ENCODE data around the gene MAD1L1. TPM values are rescaled to one million over a fixed set of nuclear protein-coding genes. Genes with fewer than 3 reads are reported as not detected.

The MAD1L1 gene
- total and polyA plus RNA-seq, 5 donors from 2014 or later, result 225 to 380 (median 300) TPM

GRCh38 chr7:2220954-2221353, 11.8 kb downstream of the MAD1L1 start:
- no peak for DNase-seq
- Mint-ChIP-seq H3K4me3 (no peak overlapping the region), H3K9me3 (peaks cover 0 to 1% (median 0%) of the 10 kb centered on the region in 7 donors), H3K27me3 (no peaks in the 10 kb centered on the region), H3K4me1 (peaks cover 0 to 7% (median 2%) of the 10 kb centered on the region in 4 donors), H3K27ac (no peak overlapping the region), H3K36me3 (peaks cover 20% of the 10 kb centered on the region)
- Histone ChIP-seq H3K36me3 (ENCODE audit: control insufficient read depth, insufficient read depth, low read length) (peaks cover 48% of the 10 kb centered on the region), H3K9me3 (ENCODE audit: control insufficient read depth in 2 of 2, low read length in 2 of 2) (no peaks in the 10 kb centered on the region), H3K27me3 (ENCODE audit: control insufficient read depth, insufficient read depth, low read length) (no peaks in the 10 kb centered on the region), H3K27ac (ENCODE audit: insufficient read depth, low read length, poor library complexity, severe bottlenecking) (no peak overlapping the region), H3K4me3 (ENCODE audit: low read depth, low read length) (no peak overlapping the region), H3K4me1 (ENCODE audit: control insufficient read depth, insufficient read depth, low read length, poor library complexity, severe bottlenecking) (no peaks in the 10 kb centered on the region)
- ATAC-seq (ENCODE audit: low read depth in 2 of 2), result no peak

- peaks cover 0 to 1% (median 0%) of the 10 kb centered on the region in 7 donors for H3K9me3 Mint-ChIP-seq
- DNase-seq, result no peak
- ATAC-seq (ENCODE audit: low read depth in 2 of 2), result no peak
- H3K27ac Mint-ChIP-seq, result no peak overlapping the region
- Histone ChIP-seq H3K27ac (ENCODE audit: insufficient read depth, low read length, poor library complexity, severe bottlenecking) (no peak overlapping the region), H3K36me3 (ENCODE audit: control insufficient read depth, insufficient read depth, low read length) (peaks cover 48% of the 10 kb centered on the region), H3K4me1 (ENCODE audit: control insufficient read depth, insufficient read depth, low read length, poor library complexity, severe bottlenecking) (no peaks in the 10 kb centered on the region), H3K9me3 (ENCODE audit: control insufficient read depth in 2 of 2, low read length in 2 of 2) (no peaks in the 10 kb centered on the region), H3K27me3 (ENCODE audit: control insufficient read depth, insufficient read depth, low read length) (no peaks in the 10 kb centered on the region), H3K4me3 (ENCODE audit: low read depth, low read length) (no peak overlapping the region)
- no peak overlapping the region for H3K4me3 Mint-ChIP-seq
- H3K4me1 Mint-ChIP-seq, result peaks cover 0 to 5% (median 1%) of the 10 kb centered on the region in 4 donors
- peaks cover 22% of the 10 kb centered on the region for H3K36me3 Mint-ChIP-seq
- no peaks in the 10 kb centered on the region for H3K27me3 Mint-ChIP-seq
Measured at GRCh38 chr7:2220506-2220905, 12.2 kb downstream of the MAD1L1 start.

GRCh38 chr7:2220030-2220429, 12.7 kb downstream of the MAD1L1 start:
- H3K27me3 Mint-ChIP-seq, result no peaks in the 10 kb centered on the region
- no peak overlapping the region for H3K27ac Mint-ChIP-seq
- H3K27ac ChIP-seq (ENCODE audit: insufficient read depth, low read length, poor library complexity, severe bottlenecking), result no peak overlapping the region
- DNase-seq, result no peak
- no peak overlapping the region for H3K4me3 Mint-ChIP-seq
- ATAC-seq (ENCODE audit: low read depth in 2 of 2), result no peak
- H3K4me1 ChIP-seq (ENCODE audit: control insufficient read depth, insufficient read depth, low read length, poor library complexity, severe bottlenecking), result no peaks in the 10 kb centered on the region
- H3K9me3 Mint-ChIP-seq, result peaks cover 0 to 1% (median 0%) of the 10 kb centered on the region in 7 donors
- peaks cover 23% of the 10 kb centered on the region for H3K36me3 Mint-ChIP-seq
- peaks cover 46% of the 10 kb centered on the region for H3K36me3 ChIP-seq (ENCODE audit: control insufficient read depth, insufficient read depth, low read length)
- no peaks in the 10 kb centered on the region for H3K9me3 ChIP-seq (ENCODE audit: control insufficient read depth in 2 of 2, low read length in 2 of 2)
- H3K27me3 ChIP-seq (ENCODE audit: control insufficient read depth, insufficient read depth, low read length), result no peaks in the 10 kb centered on the region
- no peak overlapping the region for H3K4me3 ChIP-seq (ENCODE audit: low read depth, low read length)
- H3K4me1 Mint-ChIP-seq, result peaks cover 0 to 5% (median 2%) of the 10 kb centered on the region in 4 donors

GRCh38 chr7:2219606-2220005, 13.1 kb downstream of the MAD1L1 start:
- no peak for ATAC-seq (ENCODE audit: low read depth in 2 of 2)
- no peaks in the 10 kb centered on the region for H3K9me3 ChIP-seq (ENCODE audit: control insufficient read depth in 2 of 2, low read length in 2 of 2)
- Mint-ChIP-seq H3K27me3 (no peaks in the 10 kb centered on the region), H3K27ac (no peak overlapping the region), H3K36me3 (peaks cover 23% of the 10 kb centered on the region), H3K4me1 (peaks cover 0 to 8% (median 3%) of the 10 kb centered on the region in 4 donors), H3K9me3 (peaks cover 0 to 1% (median 0%) of the 10 kb centered on the region in 7 donors), H3K4me3 (no peak overlapping the region)
- no peak overlapping the region for H3K4me3 ChIP-seq (ENCODE audit: low read depth, low read length)
- H3K27me3 ChIP-seq (ENCODE audit: control insufficient read depth, insufficient read depth, low read length), result no peaks in the 10 kb centered on the region
- DNase-seq, result no peak
- H3K4me1 ChIP-seq (ENCODE audit: control insufficient read depth, insufficient read depth, low read length, poor library complexity, severe bottlenecking), result peaks cover 3% of the 10 kb centered on the region
- H3K27ac ChIP-seq (ENCODE audit: insufficient read depth, low read length, poor library complexity, severe bottlenecking), result no peak overlapping the region
- H3K36me3 ChIP-seq (ENCODE audit: control insufficient read depth, insufficient read depth, low read length), result peaks cover 42% of the 10 kb centered on the region

GRCh38 chr7:2219136-2219535, 13.6 kb downstream of the MAD1L1 start:
- no peak for DNase-seq
- H3K9me3 Mint-ChIP-seq, result peaks cover 0 to 1% (median 0%) of the 10 kb centered on the region in 7 donors
- Histone ChIP-seq H3K9me3 (ENCODE audit: control insufficient read depth in 2 of 2, low read length in 2 of 2) (no peaks in the 10 kb centered on the region), H3K4me1 (ENCODE audit: control insufficient read depth, insufficient read depth, low read length, poor library complexity, severe bottlenecking) (peaks cover 7% of the 10 kb centered on the region), H3K36me3 (ENCODE audit: control insufficient read depth, insufficient read depth, low read length) (peaks cover 38% of the 10 kb centered on the region), H3K4me3 (ENCODE audit: low read depth, low read length) (no peak overlapping the region), H3K27me3 (ENCODE audit: control insufficient read depth, insufficient read depth, low read length) (no peaks in the 10 kb centered on the region), H3K27ac (ENCODE audit: insufficient read depth, low read length, poor library complexity, severe bottlenecking) (no peak overlapping the region)
- H3K36me3 Mint-ChIP-seq, result peaks cover 20% of the 10 kb centered on the region
- ATAC-seq (ENCODE audit: low read depth in 2 of 2), result no peak
- no peak overlapping the region for H3K4me3 Mint-ChIP-seq
- peaks cover 0 to 10% (median 2%) of the 10 kb centered on the region in 4 donors for H3K4me1 Mint-ChIP-seq
- no peak overlapping the region for H3K27ac Mint-ChIP-seq
- H3K27me3 Mint-ChIP-seq, result no peaks in the 10 kb centered on the region

GRCh38 chr7:2218444-2218785, 14.3 kb downstream of the MAD1L1 start:
- Mint-ChIP-seq H3K9me3 (peaks cover 0 to 1% (median 0%) of the 10 kb centered on the region in 7 donors), H3K27ac (no peak overlapping the region), H3K36me3 (peaks cover 23% of the 10 kb centered on the region), H3K27me3 (no peaks in the 10 kb centered on the region), H3K4me1 (peaks cover 0 to 11% (median 5%) of the 10 kb centered on the region in 4 donors), H3K4me3 (no peak overlapping the region)
- peaks cover 7% of the 10 kb centered on the region for H3K4me1 ChIP-seq (ENCODE audit: control insufficient read depth, insufficient read depth, low read length, poor library complexity, severe bottlenecking)
- no peaks in the 10 kb centered on the region for H3K9me3 ChIP-seq (ENCODE audit: control insufficient read depth in 2 of 2, low read length in 2 of 2)
- ATAC-seq (ENCODE audit: low read depth in 2 of 2), result no peak
- peaks cover 40% of the 10 kb centered on the region for H3K36me3 ChIP-seq (ENCODE audit: control insufficient read depth, insufficient read depth, low read length)
- no peak overlapping the region for H3K4me3 ChIP-seq (ENCODE audit: low read depth, low read length)
- DNase-seq, result no peak
- H3K27me3 ChIP-seq (ENCODE audit: control insufficient read depth, insufficient read depth, low read length), result no peaks in the 10 kb centered on the region
- no peak overlapping the region for H3K27ac ChIP-seq (ENCODE audit: insufficient read depth, low read length, poor library complexity, severe bottlenecking)

- Histone ChIP-seq H3K36me3 (ENCODE audit: control insufficient read depth, insufficient read depth, low read length) (peaks cover 45% of the 10 kb centered on the region), H3K27ac (ENCODE audit: insufficient read depth, low read length, poor library complexity, severe bottlenecking) (no peak overlapping the region), H3K4me3 (ENCODE audit: low read depth, low read length) (no peak overlapping the region), H3K4me1 (ENCODE audit: control insufficient read depth, insufficient read depth, low read length, poor library complexity, severe bottlenecking) (peaks cover 7% of the 10 kb centered on the region), H3K27me3 (ENCODE audit: control insufficient read depth, insufficient read depth, low read length) (no peaks in the 10 kb centered on the region), H3K9me3 (ENCODE audit: control insufficient read depth in 2 of 2, low read length in 2 of 2) (no peaks in the 10 kb centered on the region)
- peaks cover 0 to 11% (median 5%) of the 10 kb centered on the region in 4 donors for H3K4me1 Mint-ChIP-seq
- H3K27ac Mint-ChIP-seq, result no peak overlapping the region
- DNase-seq (no peak), ATAC-seq (ENCODE audit: low read depth in 2 of 2) (no peak)
- H3K27me3 Mint-ChIP-seq, result no peaks in the 10 kb centered on the region
- peaks cover 0 to 1% (median 0%) of the 10 kb centered on the region in 7 donors for H3K9me3 Mint-ChIP-seq
- no peak overlapping the region for H3K4me3 Mint-ChIP-seq
- peaks cover 25% of the 10 kb centered on the region for H3K36me3 Mint-ChIP-seq
Measured at GRCh38 chr7:2217716-2218443, 14.9 kb downstream of the MAD1L1 start.

- Histone ChIP-seq H3K27ac (ENCODE audit: insufficient read depth, low read length, poor library complexity, severe bottlenecking) (no peak overlapping the region), H3K4me1 (ENCODE audit: control insufficient read depth, insufficient read depth, low read length, poor library complexity, severe bottlenecking) (peaks cover 7% of the 10 kb centered on the region), H3K27me3 (ENCODE audit: control insufficient read depth, insufficient read depth, low read length) (no peaks in the 10 kb centered on the region), H3K9me3 (ENCODE audit: control insufficient read depth in 2 of 2, low read length in 2 of 2) (no peaks in the 10 kb centered on the region), H3K36me3 (ENCODE audit: control insufficient read depth, insufficient read depth, low read length) (peaks cover 49% of the 10 kb centered on the region), H3K4me3 (ENCODE audit: low read depth, low read length) (no peak overlapping the region)
- DNase-seq (no peak), ATAC-seq (ENCODE audit: low read depth in 2 of 2) (no peak)
- H3K4me1 Mint-ChIP-seq, result peaks cover 0 to 13% (median 5%) of the 10 kb centered on the region in 4 donors
- no peak overlapping the region for H3K4me3 Mint-ChIP-seq
- H3K9me3 Mint-ChIP-seq, result peaks cover 0 to 1% (median 0%) of the 10 kb centered on the region in 7 donors
- H3K36me3 Mint-ChIP-seq, result peaks cover 32% of the 10 kb centered on the region
- no peak overlapping the region for H3K27ac Mint-ChIP-seq
- H3K27me3 Mint-ChIP-seq, result no peaks in the 10 kb centered on the region
Measured at GRCh38 chr7:2217206-2217605, 15.5 kb downstream of the MAD1L1 start.
